ENCODE results near the gene EYA4. TPM values are rescaled to one million over a fixed set of nuclear protein-coding genes. Genes with fewer than 3 reads are reported as not detected.

Gene EYA4
- total RNA-seq, 1 experiment from 2014 or later = not detected

DNA sequence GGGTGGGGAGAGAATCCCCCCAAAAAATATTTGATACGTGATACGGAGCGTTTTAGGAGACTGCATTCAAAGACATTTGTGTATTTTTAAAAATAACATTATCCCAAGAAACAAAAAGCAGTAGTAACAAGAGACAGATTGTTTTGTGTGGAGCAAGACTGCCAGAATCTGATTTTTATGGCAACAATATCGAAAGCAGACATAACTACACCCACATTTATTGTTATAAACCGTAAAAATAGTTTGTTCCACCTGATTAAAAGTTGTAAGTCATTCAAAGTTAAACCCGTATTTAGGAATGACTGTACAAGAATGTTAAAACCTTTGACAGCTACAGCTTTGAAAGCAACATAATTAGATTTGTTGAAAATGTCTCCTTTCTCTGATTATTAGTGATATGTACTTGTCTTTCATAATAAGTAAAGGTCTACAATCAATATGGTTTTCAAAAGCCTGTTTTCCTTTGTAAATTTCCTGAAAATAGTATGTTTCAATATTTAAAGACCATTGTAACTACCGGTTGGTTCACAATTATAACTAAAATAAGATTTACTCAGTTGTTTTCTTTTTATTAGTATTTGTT lies 2.7 kb downstream of the EYA4 start:
- H3K9me3 Mint-ChIP-seq (ENCODE audit: unreplicated experiment) = no peaks in the 10 kb centered on the region

DNA sequence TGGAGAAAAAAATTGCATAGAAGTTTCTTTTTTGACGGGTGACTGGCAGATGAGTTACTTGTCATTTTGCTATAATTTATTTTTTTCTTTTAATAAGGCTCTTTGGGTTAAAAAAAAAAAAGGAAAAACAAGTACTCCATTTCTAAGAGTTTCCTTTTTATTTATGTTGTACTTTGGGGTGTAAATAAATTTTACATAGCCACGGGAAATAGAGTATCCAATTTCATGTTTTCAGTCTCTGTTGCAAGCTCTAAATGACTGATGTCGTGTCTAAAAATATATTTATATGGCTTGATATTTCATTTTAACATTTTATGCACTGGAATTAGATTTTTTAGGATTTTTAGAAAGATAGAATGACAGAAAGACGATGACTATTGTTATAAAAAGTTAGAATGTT lies 3.4 kb downstream of the EYA4 start:
- peaks cover 6% of the 10 kb centered on the region for H3K27me3 Mint-ChIP-seq (ENCODE audit: insufficient read depth, unreplicated experiment)
- CTCF ChIA-PET = no interaction called here
- no peaks in the 10 kb centered on the region for H3K4me1 ChIP-seq
- H3K9me3 Mint-ChIP-seq (ENCODE audit: unreplicated experiment) = no peaks in the 10 kb centered on the region
- TF ChIP-seq, protein P1, sequence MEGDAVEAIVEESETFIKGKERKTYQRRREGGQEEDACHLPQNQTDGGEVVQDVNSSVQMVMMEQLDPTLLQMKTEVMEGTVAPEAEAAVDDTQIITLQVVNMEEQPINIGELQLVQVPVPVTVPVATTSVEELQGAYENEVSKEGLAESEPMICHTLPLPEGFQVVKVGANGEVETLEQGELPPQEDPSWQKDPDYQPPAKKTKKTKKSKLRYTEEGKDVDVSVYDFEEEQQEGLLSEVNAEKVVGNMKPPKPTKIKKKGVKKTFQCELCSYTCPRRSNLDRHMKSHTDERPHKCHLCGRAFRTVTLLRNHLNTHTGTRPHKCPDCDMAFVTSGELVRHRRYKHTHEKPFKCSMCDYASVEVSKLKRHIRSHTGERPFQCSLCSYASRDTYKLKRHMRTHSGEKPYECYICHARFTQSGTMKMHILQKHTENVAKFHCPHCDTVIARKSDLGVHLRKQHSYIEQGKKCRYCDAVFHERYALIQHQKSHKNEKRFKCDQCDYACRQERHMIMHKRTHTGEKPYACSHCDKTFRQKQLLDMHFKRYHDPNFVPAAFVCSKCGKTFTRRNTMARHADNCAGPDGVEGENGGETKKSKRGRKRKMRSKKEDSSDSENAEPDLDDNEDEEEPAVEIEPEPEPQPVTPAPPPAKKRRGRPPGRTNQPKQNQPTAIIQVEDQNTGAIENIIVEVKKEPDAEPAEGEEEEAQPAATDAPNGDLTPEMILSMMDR (IDR thresholded peaks at IDR 0.05; ENCODE audit: insufficient read depth in 1 of 2, low read depth in 1 of 2, low read length in 1 of 2, severe bottlenecking in 1 of 2, unreplicated experiment in 1 of 2) = no peak
- intact Hi-C loops (cut with micrococcal nuclease; ENCODE audit: unreplicated experiment) = no loop called here
- no peak overlapping the region for H3K4me3 Mint-ChIP-seq (ENCODE audit: unreplicated experiment)
- DNase-seq = no peak
- no peaks in the 10 kb centered on the region for H3K36me3 ChIP-seq (ENCODE audit: control insufficient read depth, insufficient read depth, low read length)
- no peaks in the 10 kb centered on the region for H3K4me1 Mint-ChIP-seq (ENCODE audit: low read depth, unreplicated experiment)
- POLR2A ChIA-PET = no interaction called here
- no peaks in the 10 kb centered on the region for H3K27me3 ChIP-seq (replicated peaks; ENCODE audit: control insufficient read depth, insufficient read depth, low read length)
- H3K4me3 ChIP-seq (ENCODE audit: low read depth, low read length) = no peak overlapping the region
- no TSS peak for BruUV-seq (replicated peaks)
- H3K9me3 ChIP-seq = no peaks in the 10 kb centered on the region
- H3K36me3 Mint-ChIP-seq (ENCODE audit: insufficient read depth, unreplicated experiment) = no peaks in the 10 kb centered on the region
- no peak overlapping the region for H3K27ac Mint-ChIP-seq (ENCODE audit: unreplicated experiment)

More for the DNA sequence above, 2.7 kb downstream of the EYA4 start:
- BruUV-seq (replicated peaks) = no TSS peak
- Mint-ChIP-seq H3K27me3 (ENCODE audit: insufficient read depth, unreplicated experiment) (peaks cover 5% of the 10 kb centered on the region), H3K4me3 (ENCODE audit: unreplicated experiment) (no peak overlapping the region), H3K27ac (ENCODE audit: unreplicated experiment) (no peak overlapping the region), H3K36me3 (ENCODE audit: insufficient read depth, unreplicated experiment) (no peaks in the 10 kb centered on the region), H3K4me1 (ENCODE audit: low read depth, unreplicated experiment) (no peaks in the 10 kb centered on the region)
- Histone ChIP-seq H3K4me3 (ENCODE audit: low read depth, low read length) (no peak overlapping the region), H3K4me1 (no peaks in the 10 kb centered on the region), H3K27me3 (replicated peaks; ENCODE audit: control insufficient read depth, insufficient read depth, low read length) (no peaks in the 10 kb centered on the region), H3K9me3 (no peaks in the 10 kb centered on the region), H3K36me3 (ENCODE audit: control insufficient read depth, insufficient read depth, low read length) (no peaks in the 10 kb centered on the region)
- ChIA-PET CTCF (no interaction called here), POLR2A (interaction anchor here (0.5 kb wide), 1 partner anchor 108 kb away, joined by 3 read pairs; no protein-coding TSS in a partner anchor)
- intact Hi-C loops (cut with micrococcal nuclease; ENCODE audit: unreplicated experiment) = no loop called here
- TF ChIP-seq, protein P1 (IDR thresholded peaks at IDR 0.05; ENCODE audit: insufficient read depth in 1 of 2, low read depth in 1 of 2, low read length in 1 of 2, severe bottlenecking in 1 of 2, unreplicated experiment in 1 of 2) = no peak
- DNase-seq = no peak

DNA sequence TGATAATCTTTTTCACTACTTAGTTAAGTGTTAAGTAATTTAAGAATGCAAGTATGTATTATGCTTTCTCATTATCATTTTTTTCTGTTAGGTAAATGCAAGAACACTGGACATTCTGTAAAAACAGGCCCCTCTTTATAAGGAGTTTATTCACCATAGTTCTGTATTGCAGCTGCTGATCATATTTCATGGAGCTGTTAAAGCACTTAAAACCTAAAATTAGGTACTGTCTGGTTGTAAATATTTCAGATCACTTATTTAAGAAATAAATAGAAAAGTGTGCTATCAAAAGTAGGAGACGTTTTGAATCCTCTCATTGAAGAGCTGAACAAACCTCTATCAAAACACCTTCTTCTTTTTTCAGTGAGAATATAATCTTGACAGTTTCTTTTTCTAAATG lies 3.9 kb downstream of the EYA4 start:
- Mint-ChIP-seq H3K4me1 (ENCODE audit: low read depth, unreplicated experiment) (no peaks in the 10 kb centered on the region), H3K9me3 (ENCODE audit: unreplicated experiment) (no peaks in the 10 kb centered on the region), H3K27ac (ENCODE audit: unreplicated experiment) (no peak overlapping the region), H3K36me3 (ENCODE audit: insufficient read depth, unreplicated experiment) (no peaks in the 10 kb centered on the region), H3K4me3 (ENCODE audit: unreplicated experiment) (no peak overlapping the region), H3K27me3 (ENCODE audit: insufficient read depth, unreplicated experiment) (peaks cover 10% of the 10 kb centered on the region)
- ChIA-PET CTCF (no interaction called here), POLR2A (no interaction called here)
- Histone ChIP-seq H3K27me3 (replicated peaks; ENCODE audit: control insufficient read depth, insufficient read depth, low read length) (no peaks in the 10 kb centered on the region), H3K36me3 (ENCODE audit: control insufficient read depth, insufficient read depth, low read length) (no peaks in the 10 kb centered on the region), H3K4me1 (no peaks in the 10 kb centered on the region), H3K9me3 (no peaks in the 10 kb centered on the region), H3K4me3 (ENCODE audit: low read depth, low read length) (no peak overlapping the region)
- intact Hi-C loops (cut with micrococcal nuclease; ENCODE audit: unreplicated experiment) = no loop called here
- no TSS peak for BruUV-seq (replicated peaks)
- TF ChIP-seq, protein P1 (IDR thresholded peaks at IDR 0.05; ENCODE audit: insufficient read depth in 1 of 2, low read depth in 1 of 2, low read length in 1 of 2, severe bottlenecking in 1 of 2, unreplicated experiment in 1 of 2) = no peak
- no peak for DNase-seq
